ENCODE measurements around the gene MCTP1.

DNA sequence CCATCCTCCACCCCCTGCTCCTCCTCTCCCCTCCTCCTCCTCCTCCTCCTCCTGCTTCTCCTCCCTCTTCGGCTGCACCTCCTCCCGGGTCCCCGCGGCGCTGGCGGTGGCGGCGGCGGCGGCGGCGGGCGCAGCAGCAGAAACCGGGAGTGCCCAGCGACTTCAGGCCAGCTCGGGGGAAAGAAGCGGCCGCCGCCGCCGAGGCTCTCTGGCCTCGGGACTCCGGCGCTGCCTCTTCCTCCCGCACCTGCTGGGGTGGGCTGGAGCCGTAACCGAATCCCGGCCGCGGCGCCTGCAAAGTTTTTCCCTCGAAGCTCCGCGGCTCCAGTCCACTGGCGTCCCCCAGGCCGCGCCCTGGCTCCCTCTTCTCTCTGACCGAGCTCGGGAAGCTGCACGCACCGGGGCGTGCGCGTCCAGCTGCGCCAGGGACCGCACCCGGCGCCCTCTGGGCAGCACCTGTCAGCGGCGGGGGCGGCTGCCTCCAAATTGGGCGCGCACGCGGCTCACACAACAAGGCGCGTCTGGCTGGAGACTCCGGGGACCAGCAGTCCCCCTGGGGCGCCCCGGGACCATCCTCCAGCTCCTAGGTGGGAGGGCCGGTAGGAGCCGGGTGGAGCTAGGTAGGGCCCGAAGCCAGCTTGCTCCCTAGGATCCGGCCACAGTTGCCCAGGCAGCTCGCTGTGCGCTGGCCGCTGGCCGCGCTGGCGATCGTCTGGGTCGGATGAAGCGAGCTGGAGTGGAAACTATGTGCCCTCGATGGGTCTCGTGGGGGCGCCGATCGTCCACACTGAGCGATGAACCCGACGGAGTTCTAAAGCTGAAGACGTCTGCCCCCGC, at the start of gene MCTP1:
- TF ChIP-seq EZH2 (IDR thresholded peaks at IDR 0.05; ENCODE audit: borderline replicate concordance, low read depth, low read length, poor library complexity, severe bottlenecking), result peak; percentile 20
- TF ChIP-seq, protein P1, sequence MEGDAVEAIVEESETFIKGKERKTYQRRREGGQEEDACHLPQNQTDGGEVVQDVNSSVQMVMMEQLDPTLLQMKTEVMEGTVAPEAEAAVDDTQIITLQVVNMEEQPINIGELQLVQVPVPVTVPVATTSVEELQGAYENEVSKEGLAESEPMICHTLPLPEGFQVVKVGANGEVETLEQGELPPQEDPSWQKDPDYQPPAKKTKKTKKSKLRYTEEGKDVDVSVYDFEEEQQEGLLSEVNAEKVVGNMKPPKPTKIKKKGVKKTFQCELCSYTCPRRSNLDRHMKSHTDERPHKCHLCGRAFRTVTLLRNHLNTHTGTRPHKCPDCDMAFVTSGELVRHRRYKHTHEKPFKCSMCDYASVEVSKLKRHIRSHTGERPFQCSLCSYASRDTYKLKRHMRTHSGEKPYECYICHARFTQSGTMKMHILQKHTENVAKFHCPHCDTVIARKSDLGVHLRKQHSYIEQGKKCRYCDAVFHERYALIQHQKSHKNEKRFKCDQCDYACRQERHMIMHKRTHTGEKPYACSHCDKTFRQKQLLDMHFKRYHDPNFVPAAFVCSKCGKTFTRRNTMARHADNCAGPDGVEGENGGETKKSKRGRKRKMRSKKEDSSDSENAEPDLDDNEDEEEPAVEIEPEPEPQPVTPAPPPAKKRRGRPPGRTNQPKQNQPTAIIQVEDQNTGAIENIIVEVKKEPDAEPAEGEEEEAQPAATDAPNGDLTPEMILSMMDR (conservative IDR thresholded peaks at IDR 0.05; ENCODE audit: low read depth, low read length), result no peak
